HepG2 (cell line): ENCODE measurements around the gene MED12L. TPM values are rescaled to one million over a fixed set of nuclear protein-coding genes. Genes with fewer than 3 reads are reported as not detected.

Experiments used
- ATAC-seq: fragments of 200-7000 bp; cut with Tn5 transposase; 3 replicates; pipeline ENCODE4 v1.9.1; 2020; ENCODE audit warnings: mild to moderate bottlenecking, moderate library complexity
- BruUV-seq: library from RNA; stranded (reverse); fragments of 400-500 nt; replicated peaks from 2 replicates; lab custom pipeline; 2021; lab: Mats Ljungman, UMichigan
- CTCF ChIA-PET: fragments of 300-600 bp; formaldehyde crosslinking; extraction: SDS; loops from one replicate; lab custom pipeline; 2021; ENCODE audit warnings: low total read pairs, inconsistent platforms, low intra/inter-chr PET ratio; lab: Yijun Ruan, JAX
- POLR2A ChIA-PET: fragments of 350-600 bp; sonication (Branson Sonifier 250); formaldehyde crosslinking; loops from one replicate; lab custom pipeline; 2020; ENCODE audit warnings: antibody characterized with exemption, inconsistent platforms; lab: Yijun Ruan, JAX
- DNase-seq: peaks from one replicate; pipeline ENCODE4 v3.0.0-alpha.2; 2015; ENCODE audit warnings: low spot score
- FAIRE-seq: peaks from 3 replicates; lab custom pipeline; 2011; peaks lifted over from hg19 to GRCh38; lab: Jason Lieb, UNC
- H2AFZ ChIP-seq: one replicate; pipeline ENCODE4 v1.6.1; 2011; ENCODE audit warnings: low read length, inconsistent platforms
- H3K27ac ChIP-seq: fragments of 300-600 bp; 3 replicates; pipeline ENCODE4 v1.8.0; 2011; ENCODE audit warnings: mixed run types, mild to moderate bottlenecking, mixed read lengths, low read length, inconsistent platforms; ENCODE audit not compliant: insufficient read depth; ENCODE audit errors: extremely low read length
- H3K27me3 ChIP-seq, 2 experiments: fragments of 200-600 bp in 1 of 2; 2 replicates in 1 of 2; 3 replicates in 1 of 2; pipeline versions ENCODE4 v1.6.0 to v1.8.0; 2011; ENCODE audit warnings: low read length in 2 of 2, mild to moderate bottlenecking in 2 of 2, moderate library complexity in 2 of 2, inconsistent platforms in 1 of 2; ENCODE audit not compliant: insufficient read depth in 2 of 2, control insufficient read depth in 1 of 2
- H3K36me3 ChIP-seq, 2 experiments: fragments of 200-600 bp in 1 of 2; replicated peaks in 1 of 2; 2 replicates in 1 of 2; 3 replicates in 1 of 2; pipeline versions ENCODE4 v1.5.1 to v1.8.0; 2011; ENCODE audit warnings: low read length in 2 of 2, inconsistent platforms in 1 of 2; ENCODE audit not compliant: insufficient read depth in 2 of 2, control insufficient read depth in 1 of 2
- H3K4me1 ChIP-seq: 2 replicates; pipeline ENCODE4 v1.5.1; 2012; ENCODE audit warnings: low read length, inconsistent platforms; ENCODE audit not compliant: insufficient read depth
- H3K4me2 ChIP-seq: 2 replicates; pipeline ENCODE4 v1.6.0; 2011; ENCODE audit warnings: low read depth, low read length, inconsistent platforms
- H3K4me3 ChIP-seq, 3 experiments: fragments of 200-600 bp in 1 of 3; sonication (generic), shearing (Covaris generic) in 1 of 3; replicated peaks in 1 of 3; 2 replicates each; pipeline ENCODE4 v1.5.1; 2011 to 2016; ENCODE audit warnings: low read length in 3 of 3, inconsistent platforms in 2 of 3, low read depth in 2 of 3, mild to moderate bottlenecking in 2 of 3, control low read depth in 1 of 3, mixed read lengths in 1 of 3; ENCODE audit not compliant: insufficient read depth in 1 of 3
- H3K79me2 ChIP-seq: one replicate; pipeline ENCODE4 v1.6.1; 2011; ENCODE audit warnings: low read length, inconsistent platforms; ENCODE audit not compliant: insufficient read depth
- H3K9ac ChIP-seq: 2 replicates; pipeline ENCODE4 v1.6.0; 2011; ENCODE audit warnings: mild to moderate bottlenecking, low read depth, low read length, inconsistent platforms; ENCODE audit not compliant: insufficient read depth
- H3K9me3 ChIP-seq: 2 replicates; pipeline ENCODE4 v1.5.1; 2012; ENCODE audit warnings: mild to moderate bottlenecking, low read length
- H4K20me1 ChIP-seq: 2 replicates; pipeline ENCODE4 v1.6.0; 2011; ENCODE audit warnings: inconsistent platforms, mild to moderate bottlenecking, low read length, moderate library complexity; ENCODE audit not compliant: insufficient read depth
- RNF219 ChIP-seq: sonication (generic); formaldehyde crosslinking; IDR thresholded peaks from 2 replicates; pipeline ENCODE4 v1.5.0; 2020; ENCODE audit warnings: mild to moderate bottlenecking, missing genetic modification reagents
- TERF1 ChIP-seq: sonication (generic); formaldehyde crosslinking; IDR thresholded peaks from 2 replicates; pipeline ENCODE4 v1.8.0; 2022; ENCODE audit warnings: mild to moderate bottlenecking, missing genetic modification reagents, moderate library complexity
- ZNF646 ChIP-seq: sonication (generic); formaldehyde crosslinking; IDR thresholded peaks from 2 replicates; pipeline ENCODE4 v1.9.0; 2021; ENCODE audit warnings: mild to moderate bottlenecking, missing genetic modification reagents
- WGBS: methylation state at CpG from one replicate; pipeline ENCODE4 v1.1.6; 2017; ENCODE audit warnings: low lambda C conversion rate; 5-methylcytosine and 5-hydroxymethylcytosine counted together
- in situ Hi-C: cut with HindIII; loops from 2 replicates; pipeline ENCODE4 v1.10.0; 2017; ENCODE audit warnings: low pct_unique_long_range_greater_than_20kb; ENCODE audit not compliant: extremely low pct_ligation_motif_present
- intact Hi-C: fragments of 100-400 bp; cut with micrococcal nuclease; formaldehyde crosslinking; loops from one replicate; pipeline ENCODE4 v1.10.0; 2022; ENCODE audit not compliant: unreplicated experiment
- polyA plus RNA-seq, 8 experiments: library from polyadenylated mRNA; depleted of rRNA in 3 of 8; stranded (reverse) in 7 of 8; unstranded in 1 of 8; fragments of >200 nt; fragmentation: Illumina TruSeq in 4 of 8; extraction: Trizol in 4 of 8; gene quantifications; 2 replicates each; pipeline versions ENCODE4 v1.2.1 to v1.2.3, GENCODE V29; 2011 to 2016; ENCODE audit warnings: low read depth in 4 of 8, missing spikeins in 1 of 8, mixed read lengths in 1 of 8; ENCODE audit not compliant: insufficient read depth in 1 of 8
- total RNA-seq, 5 experiments: library from RNA; depleted of rRNA; stranded (reverse); fragments of >200 nt; fragmentation: Illumina TruSeq; extraction: Trizol; gene quantifications; 2 replicates each; pipeline ENCODE4 v1.2.3, GENCODE V29; 2016; ENCODE audit warnings: low read depth in 1 of 5
- TF ChIP-seq, protein P1 (sequence below): sonication (generic); formaldehyde crosslinking; IDR thresholded peaks from 2 replicates; pipeline ENCODE4 v1.9.0; 2021; ENCODE audit warnings: missing genetic modification reagents, borderline replicate concordance

The MED12L gene
- total and polyA plus RNA-seq, 2 of the 13 experiments (the other 11 are each of a cell fraction or from before 2014, with no cell fraction given) = 0.07 to 0.64 TPM

GRCh38 chr3:151196434-151196833 is 111.0 kb downstream of the MED12L start:
- peaks cover 58% of the 10 kb centered on the region for H3K4me1 ChIP-seq
- no peak overlapping the region for H3K4me2 ChIP-seq
- no peak overlapping the region; the same call in 1 of the 2 replicates for H3K9ac ChIP-seq
- CTCF ChIA-PET = no interaction called here
- no peaks in the 10 kb centered on the region for H3K36me3 ChIP-seq
- intact Hi-C loops (loop anchor here (5.0 kb wide), 1 partner anchor 1404 kb away; the partner anchor contains the start of gene ANKUB1), in situ Hi-C loops (no loop called here)
- BruUV-seq = no TSS peak
- H3K79me2 ChIP-seq = no peaks in the 10 kb centered on the region
- no peaks in the 10 kb centered on the region for H4K20me1 ChIP-seq
- no peaks in the 10 kb centered on the region for H3K27me3 ChIP-seq
- peak overlapping the region; percentile 89 for H3K27ac ChIP-seq
- POLR2A ChIA-PET = interaction anchor here (0.8 to 3.8 kb wide), 4 partner anchors 10 to 18 kb away, joined by 3 to 54 read pairs (median 3); no protein-coding TSS in a partner anchor
- TF ChIP-seq, protein P1, sequence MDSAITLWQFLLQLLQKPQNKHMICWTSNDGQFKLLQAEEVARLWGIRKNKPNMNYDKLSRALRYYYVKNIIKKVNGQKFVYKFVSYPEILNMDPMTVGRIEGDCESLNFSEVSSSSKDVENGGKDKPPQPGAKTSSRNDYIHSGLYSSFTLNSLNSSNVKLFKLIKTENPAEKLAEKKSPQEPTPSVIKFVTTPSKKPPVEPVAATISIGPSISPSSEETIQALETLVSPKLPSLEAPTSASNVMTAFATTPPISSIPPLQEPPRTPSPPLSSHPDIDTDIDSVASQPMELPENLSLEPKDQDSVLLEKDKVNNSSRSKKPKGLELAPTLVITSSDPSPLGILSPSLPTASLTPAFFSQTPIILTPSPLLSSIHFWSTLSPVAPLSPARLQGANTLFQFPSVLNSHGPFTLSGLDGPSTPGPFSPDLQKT (CRISPR knock-in tag) = no peak
- TF ChIP-seq RNF219 (CRISPR knock-in tag) = no peak
- no peaks in the 10 kb centered on the region for H3K9me3 ChIP-seq
- no peak overlapping the region for H3K4me3 ChIP-seq
- ATAC-seq (no peak), DNase-seq (no peak), FAIRE-seq (no peak)
- H2AFZ ChIP-seq = no peak overlapping the region

DNA sequence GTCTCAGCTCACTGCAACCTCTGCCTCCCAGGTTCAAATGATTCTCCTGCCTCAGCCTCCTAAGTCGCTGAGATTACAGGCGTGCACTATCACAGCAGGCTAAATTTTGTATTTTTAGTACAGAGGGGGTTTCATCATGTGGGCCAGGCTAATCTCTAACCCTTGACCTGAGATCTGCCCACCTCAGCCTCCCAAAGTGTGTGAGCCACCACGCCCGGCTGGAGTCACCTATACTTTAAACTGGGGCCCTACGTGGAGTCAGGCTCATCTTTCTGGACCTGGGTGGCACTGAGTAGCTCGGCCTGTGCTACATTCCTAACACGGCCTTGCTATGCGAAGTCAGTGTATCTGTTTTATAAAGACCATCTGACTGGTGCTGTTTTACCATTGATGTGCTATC is 111.8 kb downstream of the MED12L start:
- H3K4me1 ChIP-seq = peaks cover 61% of the 10 kb centered on the region
- ChIA-PET POLR2A (interaction anchor here (1.1 to 3.8 kb wide), 6 partner anchors 10 to 29 kb away, joined by 3 to 54 read pairs (median 8); no protein-coding TSS in a partner anchor), CTCF (no interaction called here)
- BruUV-seq = no TSS peak
- H3K79me2 ChIP-seq = no peaks in the 10 kb centered on the region
- DNase-seq = no peak
- peak overlapping the region; percentile 89 for H3K27ac ChIP-seq
- no peaks in the 10 kb centered on the region for H3K9me3 ChIP-seq
- H3K9ac ChIP-seq = peak overlapping the region; percentile 65
- in situ Hi-C loops (no loop called here), intact Hi-C loops (loop anchor here (5.0 kb wide), 1 partner anchor 1405 kb away; the partner anchor contains the start of gene ANKUB1)
- no peak for FAIRE-seq
- 50% methylated on average over 8 of the region's 8 CpGs for WGBS
- H2AFZ ChIP-seq = no peak overlapping the region
- peak; percentile 30; the same call in 2 of the 3 replicates for ATAC-seq
- H3K4me3 ChIP-seq = peak overlapping the region in 1 of 3 experiments; percentile 18; a peak in 2 of 6 replicates
- H3K4me2 ChIP-seq = peak overlapping the region; percentile 31
- H3K36me3 ChIP-seq = no peaks in the 10 kb centered on the region
- H4K20me1 ChIP-seq = no peaks in the 10 kb centered on the region
- no peaks in the 10 kb centered on the region for H3K27me3 ChIP-seq
- no peak for TF ChIP-seq TERF1 (CRISPR knock-in tag)
- no peak for TF ChIP-seq ZNF646 (CRISPR knock-in tag)
